Activated CD8-positive, alpha-beta T cell treated with anti-CD3 and anti-CD28 coated beads for 36 hours (primary cell): Measurements from ENCODE around the gene MOGAT1. TPM values are rescaled to one million over a fixed set of nuclear protein-coding genes. Genes with fewer than 3 reads are reported as not detected.

ENCODE experiments used
- ATAC-seq: fragments of 200-7000 bp; cut with Tn5 transposase; one replicate; pipeline ENCODE4 v1.10.0; 2021; ENCODE audit warnings: mild to moderate bottlenecking, moderate library complexity
- CTCF ChIA-PET: fragments of 350-600 bp; sonication (Branson Sonifier 250); formaldehyde crosslinking; loops from one replicate; lab custom pipeline; 2021; ENCODE audit warnings: antibody characterized with exemption; lab: Charles Lee
- POLR2A ChIA-PET: fragments of 350-600 bp; sonication (Branson Sonifier 250); formaldehyde crosslinking; loops from one replicate; lab custom pipeline; 2021; ENCODE audit warnings: antibody characterized with exemption; lab: Charles Lee
- DNase-seq: peaks from one replicate; pipeline ENCODE4 v3.0.0-alpha.2; 2020
- H3K27ac Mint-ChIP-seq: one replicate; pipeline ENCODE4 v1.8.0; 2021; ENCODE audit warnings: mild to moderate bottlenecking, mixed read lengths
- H3K27me3 Mint-ChIP-seq: one replicate; pipeline ENCODE4 v1.8.0; 2021; ENCODE audit warnings: mixed read lengths
- H3K36me3 Mint-ChIP-seq: one replicate; pipeline ENCODE4 v1.8.0; 2021; ENCODE audit warnings: low read depth, mixed read lengths
- H3K4me1 Mint-ChIP-seq: one replicate; pipeline ENCODE4 v1.8.0; 2021; ENCODE audit warnings: low read depth, mixed read lengths
- H3K4me3 Mint-ChIP-seq: one replicate; pipeline ENCODE4 v1.8.0; 2021; ENCODE audit warnings: mild to moderate bottlenecking, moderate library complexity, mixed read lengths
- H3K9me3 Mint-ChIP-seq: one replicate; pipeline ENCODE4 v1.8.0; 2021; ENCODE audit warnings: mixed read lengths
- CTCF ChIP-seq: fragments of 200-600 bp; IDR thresholded peaks from one replicate; pipeline ENCODE4 v1.8.0; 2022; ENCODE audit warnings: antibody characterized with exemption, mild to moderate bottlenecking
- intact Hi-C: fragments of 100-400 bp; cut with micrococcal nuclease; formaldehyde crosslinking; loops from one replicate; pipeline ENCODE4 v1.10.0; 2022
- total RNA-seq, 2 experiments: library from RNA; stranded (reverse); gene quantifications; one replicate each; pipeline ENCODE4 v1.2.3, GENCODE V29; 2021

The MOGAT1 gene
- total RNA-seq, 2 experiments from 2014 or later, result not detected

GRCh38 chr2:222724208-222724607 is 52.8 kb downstream of the MOGAT1 start:
- Mint-ChIP-seq H3K4me3 (no peak overlapping the region), H3K9me3 (no peaks in the 10 kb centered on the region), H3K4me1 (no peaks in the 10 kb centered on the region), H3K27ac (no peak overlapping the region), H3K27me3 (peaks cover 2% of the 10 kb centered on the region), H3K36me3 (no peaks in the 10 kb centered on the region)
- no peak for DNase-seq
- intact Hi-C loops, result no loop called here
- POLR2A ChIA-PET, result no interaction called here
- no peak for ATAC-seq
- CTCF ChIA-PET, result interaction anchor here (0.6 to 1.5 kb wide), 4 partner anchors 11 to 21 kb away, joined by 3 to 5 read pairs (median 3); no protein-coding TSS in a partner anchor
- no peak for TF ChIP-seq CTCF

GRCh38 chr2:222728621-222729020 is 57.2 kb downstream of the MOGAT1 start:
- Mint-ChIP-seq H3K27me3 (peaks cover 13% of the 10 kb centered on the region), H3K4me1 (no peaks in the 10 kb centered on the region), H3K27ac (no peak overlapping the region), H3K36me3 (no peaks in the 10 kb centered on the region), H3K9me3 (no peaks in the 10 kb centered on the region), H3K4me3 (no peak overlapping the region)
- ATAC-seq (no peak), DNase-seq (no peak)
- intact Hi-C loops, result no loop called here
- TF ChIP-seq CTCF, result no peak
- CTCF ChIA-PET, result no interaction called here
- POLR2A ChIA-PET, result no interaction called here

- Mint-ChIP-seq H3K27me3 (peaks cover 15% of the 10 kb centered on the region), H3K36me3 (no peaks in the 10 kb centered on the region), H3K4me1 (no peaks in the 10 kb centered on the region), H3K4me3 (no peak overlapping the region), H3K9me3 (no peaks in the 10 kb centered on the region), H3K27ac (no peak overlapping the region)
- ATAC-seq (no peak), DNase-seq (no peak)
- intact Hi-C loops, result no loop called here
- ChIA-PET CTCF (interaction anchor here (1.3 to 1.8 kb wide), 3 partner anchors 23 to 242 kb away, joined by 3 to 5 read pairs (median 3); no protein-coding TSS in a partner anchor), POLR2A (interaction anchor here (0.6 kb wide), 1 partner anchor 42 kb away, joined by 3 read pairs; no protein-coding TSS in a partner anchor)
- no peak for TF ChIP-seq CTCF
Measured at GRCh38 chr2:222730366-222730999, 59.0 kb downstream of the MOGAT1 start.

- CTCF ChIA-PET, result interaction anchor here (1.3 to 1.8 kb wide), 3 partner anchors 23 to 241 kb away, joined by 3 to 5 read pairs (median 3); no protein-coding TSS in a partner anchor
- H3K36me3 Mint-ChIP-seq, result no peaks in the 10 kb centered on the region
Measured at GRCh38 chr2:222731201-222731621, 59.8 kb downstream of the MOGAT1 start.

More at GRCh38 chr2:222731201-222731621, 59.8 kb downstream of the MOGAT1 start:
- Mint-ChIP-seq H3K9me3 (no peaks in the 10 kb centered on the region), H3K4me3 (no peak overlapping the region), H3K4me1 (no peaks in the 10 kb centered on the region), H3K27ac (no peak overlapping the region), H3K27me3 (peaks cover 15% of the 10 kb centered on the region)
- intact Hi-C loops, result no loop called here
- ATAC-seq (no peak), DNase-seq (no peak)
- POLR2A ChIA-PET, result no interaction called here
- TF ChIP-seq CTCF, result no peak
